ENCODE data around the gene EXOC4. TPM values are rescaled to one million over a fixed set of nuclear protein-coding genes. Genes with fewer than 3 reads are reported as not detected.

EXOC4 gene
- total and polyA plus RNA-seq, 2 of the 8 experiments (the other 6 are each of a cell fraction or from before 2014, with no cell fraction given): 27.0 to 67.3 TPM

GRCh38 chr7:133265821-133266220 lies 12.9 kb downstream of the EXOC4 start:
- peaks cover 6% of the 10 kb centered on the region; the same call in 1 of the 2 replicates for H3K79me1 ChIP-seq (ENCODE audit: low read depth, low read length)
- H3K79me2 ChIP-seq (ENCODE audit: control insufficient read depth in 1 of 2, insufficient read depth in 2 of 2, low read length in 2 of 2): peaks cover 0 to 67% of the 10 kb centered on the region in 2 experiments; a peak in 2 of 4 replicates
- no peak for DNase-seq (ENCODE audit: low read depth in 1 of 2, low spot score in 2 of 2)
- H2BK5ac ChIP-seq (ENCODE audit: low read depth, low read length): no peak overlapping the region
- H3K4me1 ChIP-seq (replicated peaks in 1 of 4; ENCODE audit: control insufficient read depth in 3 of 4, insufficient read depth in 4 of 4, low read length in 3 of 4): no peaks in the 10 kb centered on the region
- H3K36me3 ChIP-seq (ENCODE audit: control insufficient read depth in 2 of 4, insufficient read depth in 4 of 4, low read length in 3 of 4): no peaks in the 10 kb centered on the region
- H2BK20ac ChIP-seq (ENCODE audit: low read length): no peak overlapping the region
- no peak overlapping the region for H3K4ac ChIP-seq (replicated peaks; ENCODE audit: insufficient read length, low read depth, low read length)
- H3K18ac ChIP-seq (ENCODE audit: extremely low read depth, low read length): no peak overlapping the region
- peak; percentile 50 for FAIRE-seq
- H3K56ac ChIP-seq (replicated peaks; ENCODE audit: insufficient read length, low read depth, low read length): no peak overlapping the region
- H3K9ac ChIP-seq (replicated peaks in 1 of 4; ENCODE audit: extremely low read depth in 1 of 4, low read depth in 3 of 4, low read length in 3 of 4): peak overlapping the region in 1 of 4 experiments; percentile 34; a peak in 1 of 7 replicates
- H3K14ac ChIP-seq (ENCODE audit: insufficient read length): no peak overlapping the region
- H3K23me2 ChIP-seq (ENCODE audit: low read depth, low read length): no peaks in the 10 kb centered on the region; the same call in 1 of the 2 replicates
- no peak overlapping the region for H2BK120ac ChIP-seq (replicated peaks; ENCODE audit: low read depth, low read length)
- H3K27me3 ChIP-seq (replicated peaks in 1 of 4; ENCODE audit: control insufficient read depth in 3 of 4, extremely low read depth in 1 of 4, insufficient read depth in 3 of 4, low read length in 3 of 4): no peaks in the 10 kb centered on the region
- no peak overlapping the region for H3K23ac ChIP-seq (ENCODE audit: insufficient read length)
- H2BK15ac ChIP-seq (ENCODE audit: low read length): no peak overlapping the region
- H2AK5ac ChIP-seq (ENCODE audit: low read depth, low read length): no peak overlapping the region
- POLR2A ChIA-PET (ENCODE audit: partially characterized antibody): no interaction called here
- CTCF ChIA-PET (ENCODE audit: partially characterized antibody): interaction anchor here (0.6 kb wide), 1 partner anchor 464 kb away, joined by 3 read pairs; no protein-coding TSS in a partner anchor
- no peak overlapping the region for H3K4me2 ChIP-seq (ENCODE audit: insufficient read depth in 1 of 2, low read depth in 2 of 2, low read length in 2 of 2)
- no peak overlapping the region for H4K8ac ChIP-seq (ENCODE audit: extremely low read depth, insufficient read depth, low read length)
- H4K91ac ChIP-seq (replicated peaks; ENCODE audit: insufficient read length, low read length): no peak overlapping the region
- H4K20me1 ChIP-seq (replicated peaks in 1 of 2; ENCODE audit: control insufficient read depth in 1 of 2, insufficient read depth in 2 of 2, low read length in 2 of 2): peaks cover 0 to 2% of the 10 kb centered on the region in 2 experiments
- H4K5ac ChIP-seq (ENCODE audit: insufficient read length, low read depth, low read length): no peak overlapping the region
- H3K9me3 ChIP-seq (ENCODE audit: insufficient read depth in 2 of 2, low read depth in 1 of 2, low read length in 1 of 2): no peaks in the 10 kb centered on the region
- H2AFZ ChIP-seq (ENCODE audit: low read length): no peak overlapping the region
- no peak overlapping the region for H3K4me3 ChIP-seq (ENCODE audit: extremely low read depth in 1 of 4, insufficient read depth in 2 of 4, low read depth in 3 of 4, low read length in 4 of 4)
- no peak overlapping the region for H2BK12ac ChIP-seq (ENCODE audit: low read depth, low read length)
- H3K27ac ChIP-seq (ENCODE audit: low read depth, low read length): no peak overlapping the region
- TF ChIP-seq RXRA (IDR thresholded peaks at IDR 0.05; ENCODE audit: insufficient read depth, low read depth, low read length) (no peak), TAF1 (IDR thresholded peaks at IDR 0.05; ENCODE audit: low read depth, low read length) (no peak), SP2 (IDR thresholded peaks at IDR 0.05; ENCODE audit: low read length) (no peak), HDAC6 (IDR thresholded peaks at IDR 0.05; ENCODE audit: low read depth, low read length) (no peak), SP4 (IDR thresholded peaks at IDR 0.05; ENCODE audit: low read length) (no peak), CBX8 (IDR thresholded peaks at IDR 0.05; ENCODE audit: borderline replicate concordance, low read depth, low read length) (no peak), GABPA (IDR thresholded peaks at IDR 0.05; ENCODE audit: borderline replicate concordance, insufficient read depth, low read length) (no peak), POU5F1 (IDR thresholded peaks at IDR 0.05; ENCODE audit: low read depth, low read length) (no peak), POLR2AphosphoS5 (IDR thresholded peaks at IDR 0.05; ENCODE audit: low read depth, low read length) (no peak), TAF7 (optimal IDR thresholded peaks at IDR 0.05; ENCODE audit: borderline replicate concordance, low read depth, low read length) (no peak), GTF2F1 (IDR thresholded peaks at IDR 0.05; ENCODE audit: borderline replicate concordance, low read depth, low read length) (no peak)
- TF ChIP-seq, protein P1, sequence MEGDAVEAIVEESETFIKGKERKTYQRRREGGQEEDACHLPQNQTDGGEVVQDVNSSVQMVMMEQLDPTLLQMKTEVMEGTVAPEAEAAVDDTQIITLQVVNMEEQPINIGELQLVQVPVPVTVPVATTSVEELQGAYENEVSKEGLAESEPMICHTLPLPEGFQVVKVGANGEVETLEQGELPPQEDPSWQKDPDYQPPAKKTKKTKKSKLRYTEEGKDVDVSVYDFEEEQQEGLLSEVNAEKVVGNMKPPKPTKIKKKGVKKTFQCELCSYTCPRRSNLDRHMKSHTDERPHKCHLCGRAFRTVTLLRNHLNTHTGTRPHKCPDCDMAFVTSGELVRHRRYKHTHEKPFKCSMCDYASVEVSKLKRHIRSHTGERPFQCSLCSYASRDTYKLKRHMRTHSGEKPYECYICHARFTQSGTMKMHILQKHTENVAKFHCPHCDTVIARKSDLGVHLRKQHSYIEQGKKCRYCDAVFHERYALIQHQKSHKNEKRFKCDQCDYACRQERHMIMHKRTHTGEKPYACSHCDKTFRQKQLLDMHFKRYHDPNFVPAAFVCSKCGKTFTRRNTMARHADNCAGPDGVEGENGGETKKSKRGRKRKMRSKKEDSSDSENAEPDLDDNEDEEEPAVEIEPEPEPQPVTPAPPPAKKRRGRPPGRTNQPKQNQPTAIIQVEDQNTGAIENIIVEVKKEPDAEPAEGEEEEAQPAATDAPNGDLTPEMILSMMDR (IDR thresholded peaks at IDR 0.05; ENCODE audit: control extremely low read depth in 1 of 3, insufficient read depth in 1 of 3, low read depth in 1 of 3, low read length in 3 of 3): no peak
- TF ChIP-seq, protein P2, sequence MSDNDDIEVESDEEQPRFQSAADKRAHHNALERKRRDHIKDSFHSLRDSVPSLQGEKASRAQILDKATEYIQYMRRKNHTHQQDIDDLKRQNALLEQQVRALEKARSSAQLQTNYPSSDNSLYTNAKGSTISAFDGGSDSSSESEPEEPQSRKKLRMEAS (IDR thresholded peaks at IDR 0.05): no peak
